Activated effector memory CD4-positive, alpha-beta T cell treated with anti-CD3 and anti-CD28 coated beads, Interleukin-2, amount 50 U/mL, for 16 hours (primary cell): ENCODE results near the gene HYLS1.
"Not testable (repeated sequence)": the region's sequence is repeated elsewhere in the genome, so short reads cannot be mapped to it uniquely, and the experiment has no call there.

Experiments
- DNase-seq: peaks from one replicate; pipeline ENCODE4 v3.0.0-alpha.2; 2020

Gene HYLS1

GRCh38 chr11:125887373-125888324 lies at the start of gene HYLS1:
TSS of gene HYLS1 (plus strand) at chr11:125887668. CDS start at chr11:125899369, 11,701 bp downstream.
- DNase-seq = peak; percentile 99

DNA sequence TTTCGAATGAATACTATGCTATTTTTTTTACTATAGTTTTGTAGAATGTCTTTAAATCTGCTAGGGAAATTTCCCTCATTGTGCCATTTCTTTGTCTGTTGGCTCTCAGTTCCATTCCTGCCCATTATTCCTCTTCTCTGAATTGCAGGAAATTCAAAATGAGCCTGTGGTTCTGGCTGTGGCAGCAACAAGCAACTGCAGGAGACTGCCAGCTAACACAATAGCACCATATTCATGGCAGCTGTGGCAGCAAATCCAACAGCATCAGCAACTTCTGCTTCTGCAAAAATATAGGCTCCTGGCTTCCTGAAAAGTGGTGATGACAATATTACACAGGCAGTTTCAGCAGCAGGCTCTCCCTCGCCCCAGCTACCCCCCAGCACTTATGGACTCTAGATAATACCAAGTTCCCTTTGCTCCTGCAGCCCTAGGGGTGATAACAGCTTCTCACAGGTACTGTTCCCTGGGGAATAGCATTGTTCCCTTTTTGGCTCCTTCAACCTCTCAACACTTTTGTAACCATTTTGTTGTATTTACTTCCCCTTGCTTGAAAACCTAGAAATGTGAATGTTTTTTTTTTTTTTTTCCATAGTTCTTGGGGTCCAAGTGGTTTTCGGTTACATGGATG lies 45.0 kb upstream of the HYLS1 start:
- no peak for DNase-seq

GRCh38 chr11:125846188-125846587 lies 41.3 kb upstream of the HYLS1 start:
- DNase-seq = no peak

- not testable (repeated sequence) for DNase-seq
Measured at GRCh38 chr11:125857670-125858069, 29.8 kb upstream of the HYLS1 start.

DNA sequence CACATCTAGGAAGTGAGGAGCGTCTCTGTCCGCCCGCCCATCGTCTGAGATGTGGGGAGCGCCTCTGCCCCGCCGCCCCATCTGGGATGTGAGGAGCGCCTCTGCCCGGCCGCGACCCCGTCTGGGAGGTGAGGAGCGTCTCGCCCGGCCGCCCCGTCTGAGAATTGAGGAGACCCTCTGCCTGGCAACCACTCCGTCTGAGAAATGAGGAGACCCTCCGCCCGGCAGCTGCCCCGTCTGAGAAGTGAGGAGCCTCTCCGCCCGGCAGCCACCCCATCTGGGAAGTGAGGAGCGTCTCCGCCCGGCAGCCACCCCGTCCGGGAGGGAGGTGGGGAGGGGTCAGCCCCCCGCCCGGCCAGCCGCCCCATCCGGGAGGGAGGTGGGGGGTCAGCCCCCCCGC lies 24.7 kb upstream of the HYLS1 start:
- DNase-seq = not testable (repeated sequence)

DNA sequence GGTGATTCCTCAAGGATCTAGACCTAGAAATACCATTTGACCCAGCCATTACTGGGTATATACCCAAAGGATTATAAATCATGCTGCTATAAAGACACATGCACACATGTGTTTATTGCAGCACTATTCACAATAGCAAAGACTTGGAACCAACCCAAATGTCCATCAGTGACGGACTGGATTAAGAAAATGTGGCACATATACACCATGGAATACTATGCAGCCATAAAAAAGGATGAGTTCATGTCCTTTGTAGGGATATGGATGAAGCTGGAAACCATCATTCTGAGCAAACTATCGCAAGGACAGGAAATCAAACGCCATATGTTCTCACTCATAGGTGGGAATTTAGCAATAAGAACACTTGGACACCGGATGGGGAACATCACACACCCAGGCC lies 22.1 kb upstream of the HYLS1 start:
- DNase-seq = not testable (repeated sequence)

GRCh38 chr11:125869521-125869920 lies 17.9 kb upstream of the HYLS1 start:
- DNase-seq = no peak

- no peak for DNase-seq
Measured at GRCh38 chr11:125871391-125872137, 15.9 kb upstream of the HYLS1 start.

- no peak for DNase-seq
Measured at GRCh38 chr11:125872138-125872491, 15.4 kb upstream of the HYLS1 start.

DNA sequence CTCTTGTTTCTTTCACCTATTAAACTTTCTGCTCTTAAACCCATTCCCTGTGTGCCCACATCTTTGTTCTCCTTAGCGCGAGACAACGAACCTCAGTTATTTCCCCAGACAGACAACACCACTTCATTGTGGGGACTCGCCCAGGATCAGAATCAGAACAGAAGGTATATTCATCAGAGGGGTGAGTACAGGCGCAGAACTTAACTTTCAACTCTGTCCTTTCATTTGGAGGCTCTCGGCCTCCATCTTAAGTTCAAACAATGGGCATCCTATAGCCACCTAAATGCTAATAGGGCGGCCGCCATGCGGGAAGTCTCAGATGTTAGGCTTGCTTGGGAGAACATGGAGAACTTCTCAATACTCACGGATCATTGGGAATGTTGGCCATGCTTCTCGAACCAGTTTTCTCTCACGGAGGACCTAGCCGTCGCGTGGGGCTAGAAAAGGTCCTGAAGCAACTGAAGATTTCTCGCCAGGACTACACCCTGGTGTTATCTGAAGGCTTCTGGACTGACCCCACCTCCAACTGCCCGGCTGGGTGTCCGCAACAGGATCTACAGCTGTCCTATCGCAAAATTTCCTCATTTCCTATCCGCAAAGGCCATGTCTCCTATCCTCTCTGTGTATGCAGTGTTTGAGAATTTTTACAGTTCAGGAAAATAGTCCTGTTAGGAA lies 13.4 kb upstream of the HYLS1 start:
- DNase-seq = no peak

DNA sequence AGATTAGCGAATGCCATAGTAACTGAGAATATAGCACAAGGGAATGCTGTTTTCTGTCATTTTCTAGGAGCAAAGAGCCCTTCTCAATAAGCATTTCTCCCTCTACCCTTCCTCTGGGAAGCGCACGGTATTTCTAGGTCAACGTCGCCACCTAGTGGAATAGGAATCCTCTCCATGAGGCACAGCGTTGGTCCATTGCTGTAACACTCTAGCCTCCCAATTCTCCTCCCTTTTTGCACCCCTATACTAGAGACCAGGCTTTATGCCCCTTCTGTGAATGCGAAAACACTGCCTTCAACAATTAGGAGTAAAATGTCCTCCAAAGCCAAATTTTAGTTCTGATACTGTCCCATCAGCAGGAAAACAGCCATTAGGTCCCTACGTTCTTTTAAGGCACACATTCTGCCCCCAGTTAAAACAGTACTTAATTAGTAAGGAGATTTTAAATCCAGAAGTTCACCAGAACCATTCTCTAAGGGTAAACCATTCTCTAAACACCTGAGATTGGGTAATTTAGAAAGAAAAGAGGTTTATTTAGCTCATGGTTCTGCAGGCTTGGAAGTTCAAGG lies 12.8 kb upstream of the HYLS1 start:
- DNase-seq = peak; percentile 69

GRCh38 chr11:125881291-125881690 lies 6.2 kb upstream of the HYLS1 start:
- DNase-seq = no peak

DNA sequence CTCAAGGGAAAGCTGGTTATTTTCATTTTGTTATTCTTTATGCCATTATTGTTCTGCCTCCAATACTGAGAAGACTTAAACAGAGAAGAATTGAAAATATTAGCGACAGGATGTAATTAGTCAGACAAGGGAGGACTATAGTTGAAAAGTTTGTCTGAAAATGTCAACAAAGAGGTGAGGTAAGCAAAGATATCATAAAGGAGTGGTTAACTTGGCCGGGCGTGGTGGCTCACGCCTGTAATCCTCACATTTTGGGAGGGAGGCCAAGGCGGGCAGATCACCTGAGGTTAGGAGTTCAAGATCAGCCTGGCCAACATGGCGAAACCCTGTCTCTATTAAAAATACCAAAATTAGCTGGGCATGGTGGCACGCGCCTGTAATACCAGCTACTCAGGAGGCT lies 4.1 kb upstream of the HYLS1 start:
- no peak for DNase-seq

DNA sequence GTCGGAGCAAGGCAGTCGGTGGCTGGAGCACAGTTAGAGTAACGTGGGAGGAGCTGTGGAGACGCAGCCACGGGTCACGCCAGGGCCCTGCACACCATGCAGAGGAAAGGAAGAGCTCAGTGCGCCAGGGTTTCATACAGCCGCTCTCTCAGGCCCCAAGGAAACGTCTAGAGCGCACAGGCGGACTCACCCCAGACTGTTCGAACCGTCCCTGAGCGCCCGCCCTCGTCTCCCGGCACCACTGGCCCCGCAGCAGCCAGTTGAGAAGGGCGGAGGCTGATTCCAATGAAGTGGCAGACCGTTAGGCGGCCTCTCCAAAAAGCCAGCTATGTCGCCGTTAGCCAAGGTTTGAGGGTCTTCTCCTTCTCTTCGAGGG lies 483 bp upstream of the HYLS1 start:
- DNase-seq = no peak

- no peak for DNase-seq
Measured at GRCh38 chr11:125890447-125891100, 3.1 kb downstream of the HYLS1 start.

- no peak for DNase-seq
Measured at GRCh38 chr11:125892071-125892470, 4.6 kb downstream of the HYLS1 start.

- DNase-seq = no peak
Measured at GRCh38 chr11:125892994-125893393, 5.5 kb downstream of the HYLS1 start.

DNA sequence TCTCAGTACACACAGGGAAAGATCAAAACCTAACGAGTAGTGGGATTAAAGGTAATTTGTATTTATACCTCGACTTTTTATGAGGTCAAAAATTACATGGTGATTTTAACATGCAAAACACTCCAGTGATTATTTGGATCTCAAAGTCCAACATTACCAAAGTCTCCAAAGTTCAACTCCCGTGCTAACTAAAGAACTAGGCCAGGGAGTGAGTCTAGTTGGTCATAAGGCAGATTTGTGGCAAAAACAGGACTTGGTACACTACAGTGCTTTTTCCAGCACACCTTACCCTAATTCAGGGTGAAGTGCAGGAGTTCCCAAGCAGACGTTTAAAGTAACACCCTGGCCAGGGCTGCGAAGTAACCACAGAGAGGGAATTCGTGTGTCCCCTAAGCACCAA lies 14.4 kb downstream of the HYLS1 start:
- DNase-seq = no peak

GRCh38 chr11:125902277-125902926 lies 14.9 kb downstream of the HYLS1 start:
- no peak for DNase-seq

- DNase-seq = peak; percentile 95
Measured at GRCh38 chr11:125902927-125903710, 15.7 kb downstream of the HYLS1 start, which contains the start of gene PUS3. TSS of gene PUS3 (minus strand) at chr11:125903206. CDS start at chr11:125896284, 6,922 bp downstream.
